ENCODE measurements around the gene EXOC4.
"Not testable (repeated sequence)": the region's sequence is repeated elsewhere in the genome, so short reads cannot be mapped to it uniquely, and the experiment has no call there.

The EXOC4 gene

DNA sequence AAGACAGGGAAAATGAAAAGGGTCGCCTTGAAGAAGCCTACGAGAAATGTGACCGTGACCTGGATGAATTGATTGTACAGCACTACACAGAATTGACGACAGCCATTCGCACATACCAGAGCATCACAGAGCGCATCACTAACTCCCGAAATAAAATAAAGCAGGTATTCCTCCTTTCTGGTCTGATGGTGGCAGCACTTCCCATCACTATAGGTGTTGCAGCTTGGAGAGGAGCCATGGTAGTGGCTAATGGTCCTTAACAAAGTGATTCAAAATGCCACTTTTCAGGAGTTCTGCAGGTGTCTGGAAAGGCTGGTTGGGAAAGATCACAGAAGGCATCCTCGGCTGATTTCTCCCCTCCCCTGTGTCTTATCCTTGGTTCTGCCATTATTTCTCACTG, 22.1 kb downstream of the EXOC4 start:
- no peak for DNase-seq (ENCODE audit: low read depth in 4 of 4, low spot score in 1 of 4)

DNA sequence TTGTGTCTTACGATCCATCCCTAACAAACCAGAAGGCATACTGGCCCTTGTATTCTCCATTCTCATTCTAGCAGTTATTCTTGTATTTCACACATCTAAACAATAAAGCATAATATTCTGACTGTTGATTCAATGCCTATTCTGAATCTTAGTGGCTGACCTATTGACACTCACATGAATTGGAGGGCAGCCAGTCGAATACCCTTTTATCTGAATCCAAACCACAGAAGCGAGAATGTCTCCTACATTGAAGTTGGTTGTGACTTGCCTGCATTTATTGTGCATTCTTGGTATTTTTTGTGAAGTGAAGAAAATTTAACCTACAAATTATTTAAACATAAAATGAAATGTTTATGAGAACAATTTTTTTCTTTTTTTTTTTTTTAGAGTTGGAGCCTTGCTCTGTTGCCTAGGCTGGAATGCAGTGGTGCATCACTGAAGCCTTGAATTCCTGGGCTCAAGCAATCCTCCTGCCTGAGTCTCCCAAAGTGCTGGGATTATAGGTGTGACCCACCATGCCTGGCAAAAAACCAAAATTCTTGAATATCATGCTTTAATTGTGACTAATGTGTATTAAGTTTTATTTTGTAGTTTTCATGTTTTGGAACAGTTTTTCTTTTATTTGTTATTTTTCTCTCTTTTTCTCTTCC, 22.7 kb downstream of the EXOC4 start:
- DNase-seq (ENCODE audit: low read depth in 4 of 4, low spot score in 1 of 4), result no peak

DNA sequence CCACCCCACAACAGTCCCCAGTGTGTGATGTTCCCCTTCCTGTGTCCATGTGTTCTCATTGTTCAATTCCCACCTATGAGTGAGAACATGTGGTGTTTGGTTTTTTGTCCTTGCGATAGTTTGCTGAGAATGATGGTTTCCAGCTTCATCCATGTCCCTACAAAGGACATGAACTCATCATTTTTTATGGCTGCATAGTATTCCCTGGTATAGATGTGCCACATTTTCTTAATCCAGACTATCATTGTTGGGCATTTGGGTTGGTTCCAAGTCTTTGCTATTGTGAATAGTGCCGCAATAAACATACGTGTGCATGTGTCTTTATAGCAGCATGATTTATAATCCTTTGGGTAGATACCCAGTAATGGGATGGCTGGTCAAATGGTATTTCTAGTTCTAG, 26.1 kb downstream of the EXOC4 start:
- not testable (repeated sequence) for DNase-seq (ENCODE audit: low read depth in 4 of 4, low spot score in 1 of 4)

DNA sequence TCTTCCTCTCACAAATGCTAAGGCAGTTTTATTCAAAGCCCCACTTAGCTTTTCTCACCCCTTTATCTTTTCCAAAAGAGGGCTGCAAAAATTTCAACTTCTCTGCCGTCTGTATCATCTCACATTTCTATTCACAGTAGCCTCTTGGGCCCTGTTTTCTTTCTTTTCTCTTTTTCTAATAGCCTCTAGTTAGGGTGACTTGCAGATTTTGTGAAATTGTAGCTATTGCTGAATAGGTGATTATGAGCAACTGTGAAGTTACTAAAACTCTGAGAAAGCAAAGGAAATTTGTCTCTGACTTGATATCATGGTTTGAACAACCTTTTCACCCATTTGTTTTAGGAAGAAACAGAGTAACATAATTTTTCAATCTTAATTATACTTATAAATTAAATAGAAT, 29.2 kb downstream of the EXOC4 start:
- DNase-seq (ENCODE audit: low read depth in 4 of 4, low spot score in 1 of 4), result no peak

DNA sequence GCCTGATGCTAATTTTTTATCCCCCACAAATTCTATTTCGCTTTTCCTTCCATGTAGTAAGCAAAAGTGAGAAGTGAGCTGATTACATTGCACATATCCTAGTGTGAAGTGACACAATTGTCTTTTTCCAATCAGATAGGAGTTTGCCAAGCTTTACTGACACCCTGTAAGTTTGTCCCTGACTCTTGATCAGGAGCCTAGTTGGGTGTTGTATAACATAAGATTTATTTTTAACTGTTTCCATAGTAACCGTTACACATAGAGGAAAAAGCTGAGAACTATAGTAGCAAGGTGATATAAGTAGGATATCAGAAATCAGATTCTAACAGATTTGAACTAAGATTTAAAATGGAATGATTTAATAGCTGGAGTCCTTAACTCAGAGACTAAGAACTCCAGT, 31.2 kb downstream of the EXOC4 start:
- DNase-seq (ENCODE audit: low read depth in 4 of 4, low spot score in 1 of 4), result no peak

DNA sequence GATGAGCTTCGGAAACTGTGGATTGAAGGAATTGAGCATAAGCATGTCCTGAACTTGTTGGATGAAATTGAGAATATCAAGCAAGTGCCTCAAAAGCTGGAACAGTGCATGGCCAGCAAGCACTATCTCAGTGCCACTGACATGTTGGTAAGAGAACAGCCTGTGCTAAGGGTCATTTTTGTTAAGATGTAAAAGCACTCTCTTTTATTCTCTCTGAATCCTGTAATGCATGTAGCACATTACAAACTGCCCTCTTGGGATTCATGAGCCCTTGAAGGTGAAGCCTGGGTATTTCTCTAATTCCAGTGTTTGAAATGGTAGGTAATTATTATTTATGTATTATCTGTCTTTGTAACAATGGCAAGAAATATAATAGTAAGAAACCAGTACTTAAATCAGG, 36.1 kb downstream of the EXOC4 start:
- DNase-seq (ENCODE audit: low read depth in 4 of 4, low spot score in 1 of 4), result no peak

DNA sequence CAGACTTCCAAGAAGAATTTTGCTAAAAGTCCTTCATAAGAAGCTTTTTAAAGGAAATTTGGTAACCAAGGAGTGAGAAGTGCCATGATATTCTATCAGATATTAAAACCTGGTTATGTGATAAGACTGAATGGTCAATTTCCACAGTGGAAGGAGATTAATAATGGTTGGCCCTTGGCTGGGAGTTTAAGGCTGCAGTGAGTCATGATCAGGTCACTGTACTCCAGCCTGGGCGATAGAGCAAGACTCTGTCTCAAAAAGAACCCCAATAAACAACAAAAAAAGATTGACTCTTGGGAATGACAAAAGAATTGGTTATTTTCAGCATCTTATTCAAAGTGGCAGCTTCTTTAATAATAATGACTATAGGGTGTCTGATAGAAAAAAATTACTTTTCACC, 37.2 kb downstream of the EXOC4 start:
- DNase-seq (ENCODE audit: low read depth in 4 of 4, low spot score in 1 of 4), result no peak

DNA sequence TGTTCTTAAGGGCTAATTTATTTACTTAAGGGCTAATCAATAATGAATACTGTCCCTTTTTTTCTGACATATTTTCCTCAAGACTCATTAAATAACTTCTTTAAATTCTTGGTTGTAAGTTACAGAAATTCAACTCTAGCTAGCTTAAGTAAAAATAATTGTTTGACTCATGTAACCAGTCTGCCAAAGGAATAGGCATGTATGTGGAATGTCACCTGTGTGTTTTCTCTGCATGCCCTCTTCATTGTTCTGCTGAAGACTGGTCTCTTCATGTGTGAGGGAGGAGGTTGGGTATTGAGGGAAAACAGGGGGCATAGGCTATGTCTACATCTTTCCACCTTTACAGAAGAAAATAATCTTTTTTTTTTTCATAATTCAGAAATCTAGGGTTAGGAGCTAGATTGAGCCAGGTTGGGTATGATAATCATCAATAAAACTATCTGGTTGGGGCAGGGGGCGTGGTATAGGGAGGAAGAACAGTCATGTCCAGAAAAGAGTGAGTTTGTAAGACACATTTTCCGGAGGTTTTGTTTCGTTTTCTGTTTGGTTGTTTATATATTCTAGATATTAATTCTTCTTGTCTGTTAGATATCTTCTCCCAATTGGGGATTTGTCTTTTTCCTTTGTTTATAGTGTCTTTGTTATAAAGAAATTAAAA, 37.9 kb downstream of the EXOC4 start:
- DNase-seq (ENCODE audit: low read depth in 4 of 4, low spot score in 1 of 4), result no peak

DNA sequence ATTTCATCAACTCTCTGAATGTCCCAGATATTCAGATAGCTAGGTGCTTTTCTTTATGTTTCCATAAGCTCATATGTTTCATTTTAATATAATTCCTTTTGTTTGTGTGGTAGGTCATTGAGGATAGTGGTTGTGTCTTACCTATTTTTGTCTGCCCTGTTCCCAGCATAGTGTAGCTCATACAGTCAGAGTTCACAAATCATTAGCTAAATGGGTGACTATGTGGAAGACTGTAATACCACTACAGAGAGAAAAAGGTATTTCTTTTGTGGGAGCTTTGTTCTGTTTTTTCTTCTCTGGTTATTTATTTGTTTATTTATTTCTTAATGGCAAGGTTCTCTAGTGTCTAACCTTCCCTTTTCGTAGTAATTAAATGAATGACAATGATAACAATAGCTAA, 39.8 kb downstream of the EXOC4 start:
- DNase-seq (ENCODE audit: low read depth in 4 of 4, low spot score in 1 of 4), result no peak

DNA sequence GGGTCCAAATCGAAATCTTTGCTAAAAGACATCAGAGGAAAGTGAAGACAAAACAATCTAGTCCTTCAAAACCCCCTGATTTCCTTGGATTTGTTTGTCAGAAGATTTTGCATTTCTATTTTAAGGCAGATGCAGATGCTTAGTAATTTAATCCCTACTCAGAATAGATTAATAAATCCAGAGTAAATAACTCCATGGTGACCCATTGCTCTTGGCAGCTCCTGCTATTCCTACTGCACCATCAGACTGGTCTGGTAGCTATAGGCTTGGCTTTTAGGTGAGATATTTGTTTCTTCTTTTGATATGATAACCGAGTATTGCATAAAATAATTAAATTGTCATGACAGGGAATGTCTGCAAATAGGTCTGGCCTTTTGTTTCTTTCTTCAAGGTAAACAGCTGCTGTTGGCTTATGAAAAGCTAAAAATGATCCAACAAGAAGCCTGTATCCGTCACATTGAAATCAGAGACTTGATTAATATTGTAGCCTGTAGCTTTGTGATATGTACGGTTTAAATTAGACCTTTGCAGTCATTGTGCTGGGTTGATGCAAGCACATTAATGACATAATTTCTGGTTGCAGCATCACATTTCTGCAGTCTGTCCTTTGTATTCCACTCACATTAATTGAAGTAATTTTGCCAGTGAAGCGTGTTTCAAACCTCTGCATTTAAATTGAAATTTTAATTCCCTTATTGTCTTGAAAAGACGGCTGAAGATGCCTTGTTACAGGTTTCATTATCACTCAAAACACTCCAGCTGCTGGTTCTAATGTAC, 40.7 kb downstream of the EXOC4 start:
- no peak for DNase-seq (ENCODE audit: low read depth in 4 of 4, low spot score in 1 of 4)

DNA sequence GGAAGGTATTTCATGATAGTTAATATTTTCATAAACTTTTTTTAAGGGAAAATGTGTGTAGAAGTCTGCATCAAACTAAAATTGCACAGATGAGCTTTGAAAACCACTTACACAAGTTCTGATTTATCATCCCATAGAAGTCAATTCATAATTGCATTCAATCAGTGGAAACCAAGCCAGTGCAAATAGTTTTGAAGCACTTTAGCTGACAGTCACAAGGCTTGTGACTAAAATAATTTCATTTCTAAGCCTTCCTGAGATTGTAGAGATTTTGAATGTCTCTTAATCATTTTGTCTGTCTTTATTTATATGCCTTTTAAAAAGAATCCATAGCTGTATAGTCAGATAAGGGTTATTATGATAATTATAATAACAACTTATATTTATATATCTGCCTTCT, 41.4 kb downstream of the EXOC4 start:
- DNase-seq (ENCODE audit: low read depth in 4 of 4, low spot score in 1 of 4), result no peak

DNA sequence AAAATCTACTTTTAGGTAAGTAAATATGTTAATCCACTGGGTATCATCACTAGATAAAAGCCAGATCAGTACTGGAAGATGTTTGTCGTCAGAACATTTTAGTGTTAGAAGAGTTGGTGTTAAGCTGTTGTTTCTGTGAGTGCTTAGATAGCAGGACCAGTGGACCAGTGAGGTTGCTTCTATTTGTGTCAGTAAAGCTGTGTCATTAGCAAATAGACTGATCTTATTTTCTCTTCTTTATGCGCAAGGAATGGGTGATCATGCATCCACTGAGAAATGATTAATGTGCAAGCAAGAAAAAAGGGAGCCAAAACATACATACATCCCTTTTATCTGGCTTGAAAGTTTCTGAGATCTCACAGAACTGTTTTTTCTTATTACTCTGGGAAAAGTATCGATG, 42.6 kb downstream of the EXOC4 start:
- no peak for DNase-seq (ENCODE audit: low read depth in 4 of 4, low spot score in 1 of 4)

DNA sequence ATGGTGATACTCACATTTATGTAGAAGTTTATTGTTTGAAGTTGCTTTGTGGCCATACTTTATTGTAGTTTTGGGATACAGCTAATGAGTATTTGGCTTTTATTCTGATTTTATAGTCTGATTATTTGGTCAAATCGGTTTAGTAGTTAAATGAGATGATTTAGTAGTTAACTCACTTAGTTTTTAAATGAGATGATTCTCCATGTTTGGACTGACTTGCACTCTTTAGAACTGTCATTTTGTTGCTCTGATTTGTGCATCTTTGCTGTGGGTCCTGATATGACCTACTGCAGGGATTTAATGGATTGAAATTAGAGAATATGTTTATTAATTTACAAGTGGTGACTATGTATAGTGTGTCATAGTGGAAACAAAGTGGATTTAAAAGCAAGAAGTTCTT, 44.2 kb downstream of the EXOC4 start:
- no peak for DNase-seq (ENCODE audit: low read depth in 4 of 4, low spot score in 1 of 4)

DNA sequence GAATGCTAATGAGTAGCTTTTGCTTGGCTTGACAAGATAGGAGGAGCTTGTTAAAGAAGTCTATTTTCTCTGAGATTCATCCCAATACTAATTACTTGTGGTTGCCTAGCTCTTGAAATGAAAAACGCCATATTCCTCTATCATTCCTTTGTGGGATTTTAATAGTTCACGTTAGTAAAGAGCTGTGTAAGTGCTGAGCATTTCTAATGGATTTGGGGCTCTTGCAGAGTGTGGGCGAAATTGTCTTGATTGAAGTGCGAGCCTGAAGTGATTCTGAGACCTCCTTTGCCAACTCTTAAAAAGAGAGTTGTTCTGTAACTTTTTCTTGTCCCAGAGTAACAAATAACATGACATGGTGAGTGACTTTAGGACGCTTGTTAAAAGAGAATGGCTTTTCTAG, 45.2 kb downstream of the EXOC4 start:
- no peak for DNase-seq (ENCODE audit: low read depth in 4 of 4, low spot score in 1 of 4)

DNA sequence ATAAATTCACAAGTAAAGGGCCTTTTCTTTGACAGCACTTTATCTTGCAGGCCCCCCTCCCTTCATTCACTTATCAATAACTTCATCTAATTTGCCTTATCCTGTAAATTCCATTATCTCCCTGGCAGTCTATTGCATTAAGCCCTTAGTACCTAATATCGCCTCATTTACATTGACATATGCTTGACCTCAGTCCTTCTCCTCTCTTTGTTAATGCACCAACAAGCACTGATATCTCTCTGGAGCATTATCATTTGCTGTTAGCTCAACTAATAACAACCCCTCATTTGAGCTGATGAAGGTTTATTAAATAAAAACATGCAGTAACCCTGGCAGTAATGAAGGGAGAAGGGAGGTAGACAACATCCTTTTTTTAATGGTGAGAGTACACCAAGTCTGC, 46.8 kb downstream of the EXOC4 start:
- no peak for DNase-seq (ENCODE audit: low read depth in 4 of 4, low spot score in 1 of 4)

DNA sequence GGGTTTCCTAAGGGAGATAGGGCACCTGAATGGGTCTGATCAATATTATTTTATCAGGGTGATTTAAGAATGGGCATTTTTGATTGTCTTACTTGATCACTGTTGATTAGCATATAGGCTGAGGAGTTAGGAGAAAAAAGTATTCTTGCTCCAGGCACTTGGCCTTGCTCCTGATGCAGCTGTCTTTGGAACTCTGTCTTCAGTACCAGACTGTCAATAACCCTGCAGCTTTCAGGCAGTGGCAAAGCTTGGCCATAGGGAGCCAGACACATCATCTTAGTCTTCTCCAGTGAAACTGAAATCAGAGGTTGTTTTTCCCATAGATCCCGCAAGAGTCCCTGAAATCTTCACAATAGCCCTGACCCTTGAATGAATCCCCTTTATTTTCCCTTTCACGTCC, 47.2 kb downstream of the EXOC4 start:
- DNase-seq (ENCODE audit: low read depth in 4 of 4, low spot score in 1 of 4), result no peak

DNA sequence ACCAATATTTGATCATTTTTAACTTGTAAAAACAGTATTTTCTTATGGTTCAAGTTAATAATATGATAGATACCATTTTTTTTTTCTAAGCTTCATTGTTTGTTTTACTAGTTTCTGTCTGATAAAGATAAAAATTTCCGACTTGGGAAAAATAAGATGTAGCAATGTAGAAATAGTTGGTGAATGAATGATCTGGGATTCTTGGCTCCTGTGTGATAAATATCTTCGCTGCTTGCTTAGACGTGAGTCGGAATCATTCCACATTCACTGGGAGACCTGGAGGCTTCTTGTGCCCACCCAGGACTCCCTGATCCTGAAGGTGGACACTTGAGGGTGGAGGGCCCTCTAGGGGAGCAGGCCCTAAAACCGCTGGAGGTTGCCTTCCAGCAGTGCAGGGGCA, 47.9 kb downstream of the EXOC4 start:
- DNase-seq (ENCODE audit: low read depth in 4 of 4, low spot score in 1 of 4), result no peak

DNA sequence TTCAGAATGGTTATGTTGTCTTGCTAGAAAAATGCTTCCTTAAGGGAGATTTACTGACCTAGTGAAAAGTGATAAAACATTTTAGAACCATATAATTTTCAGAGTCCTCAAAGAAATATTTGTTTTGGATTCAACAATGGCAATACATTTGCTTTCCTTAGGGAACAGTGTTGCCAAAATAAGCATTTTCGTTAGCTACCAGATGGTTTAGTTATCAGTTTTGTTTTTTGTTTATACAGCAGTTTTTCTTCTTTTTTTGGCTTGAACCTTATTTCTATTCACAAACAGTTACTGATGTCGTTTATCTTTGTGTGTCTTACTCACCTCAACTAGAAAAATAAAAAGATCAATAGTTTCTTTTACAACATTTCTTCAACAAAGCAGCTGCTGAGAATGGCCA, 48.6 kb downstream of the EXOC4 start:
- DNase-seq (ENCODE audit: low read depth in 4 of 4, low spot score in 1 of 4), result no peak

DNA sequence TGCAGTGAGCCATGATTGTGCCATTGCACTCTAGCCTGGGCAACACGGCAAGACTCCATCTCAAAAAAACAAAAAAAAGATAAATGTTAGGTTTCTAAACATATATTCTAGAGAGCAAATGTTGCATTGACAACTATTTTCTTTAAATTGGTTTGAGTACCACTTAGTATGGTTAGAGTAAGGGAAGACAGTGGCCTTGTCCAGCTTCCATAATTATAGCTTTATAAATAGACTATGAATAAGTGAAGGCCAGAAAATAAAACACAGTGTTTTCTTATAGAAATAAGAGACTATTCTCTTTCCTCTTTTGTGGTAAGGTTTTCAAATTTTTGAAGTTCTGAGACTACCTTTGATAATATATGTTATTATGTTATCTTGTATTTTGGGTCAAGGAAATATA, 50.5 kb downstream of the EXOC4 start:
- no peak for DNase-seq (ENCODE audit: low read depth in 4 of 4, low spot score in 1 of 4)

DNA sequence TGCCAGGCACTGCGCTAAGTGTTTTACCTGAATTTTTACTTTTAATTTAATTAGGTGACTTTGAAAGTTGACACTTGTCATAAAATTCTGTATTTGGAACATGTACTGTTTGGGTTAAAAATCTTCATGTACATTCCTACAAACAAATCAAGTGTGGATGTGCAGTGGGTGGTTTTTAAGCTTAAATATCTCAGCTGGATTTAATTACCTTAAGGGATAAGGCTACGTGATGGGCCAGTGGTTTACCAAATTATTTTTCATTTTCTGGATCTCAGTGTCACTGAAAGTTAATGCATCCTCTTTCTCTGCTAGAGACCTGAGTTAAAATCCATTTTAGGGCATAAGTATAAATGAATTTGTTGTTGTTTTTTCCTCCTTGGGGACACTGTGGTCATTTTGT, 51.1 kb downstream of the EXOC4 start:
- DNase-seq (ENCODE audit: low read depth in 4 of 4, low spot score in 1 of 4), result no peak

DNA sequence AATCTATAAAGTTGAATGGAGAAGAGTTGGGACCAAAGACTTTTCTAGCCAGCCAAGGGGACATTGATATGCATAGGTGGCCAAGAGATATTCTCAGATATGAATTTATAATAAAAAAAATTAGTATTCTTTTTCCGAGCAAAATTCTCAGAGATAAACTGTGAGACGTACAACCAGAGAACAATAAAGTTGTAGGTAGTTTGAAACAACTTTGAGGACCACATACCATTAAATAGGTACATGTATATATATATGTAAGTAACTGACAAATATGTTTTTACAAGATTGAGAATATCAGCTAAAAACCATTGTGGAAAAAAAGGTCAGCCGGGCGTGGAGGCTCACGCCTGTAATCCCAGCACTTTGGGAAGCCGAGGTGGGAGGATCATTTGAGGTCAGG, 56.5 kb downstream of the EXOC4 start:
- no peak for DNase-seq (ENCODE audit: low read depth in 4 of 4, low spot score in 1 of 4)

DNA sequence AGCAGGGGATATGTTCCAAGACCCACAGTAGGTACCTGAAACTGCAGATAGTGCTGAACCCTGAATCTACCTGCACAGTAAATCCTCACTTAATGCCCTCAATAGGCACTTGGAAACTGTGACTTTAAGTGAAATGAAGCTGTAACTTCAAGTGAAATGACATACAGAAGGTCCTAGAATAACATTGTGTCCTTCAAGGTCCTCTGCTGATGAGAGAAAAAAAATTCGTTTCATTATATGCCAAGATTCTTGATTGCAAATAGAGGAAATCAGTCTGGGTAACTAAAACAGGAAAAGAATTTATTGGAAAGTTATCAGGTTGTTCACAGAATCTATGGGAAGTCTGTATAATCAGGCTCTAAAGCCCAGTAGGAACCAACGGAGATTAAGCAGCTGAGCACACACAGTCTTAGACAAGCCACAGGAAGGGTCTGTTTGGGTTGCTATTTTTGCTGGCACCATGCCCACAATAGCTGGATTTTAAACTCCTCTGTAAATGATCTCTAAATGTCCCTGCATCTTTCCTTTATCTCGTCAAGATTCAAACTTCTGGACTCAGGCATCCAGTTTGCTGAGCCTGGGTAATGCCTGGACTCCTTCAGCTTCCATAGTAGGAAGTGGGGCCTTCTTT, 57.5 kb downstream of the EXOC4 start:
- no peak for DNase-seq (ENCODE audit: low read depth in 4 of 4, low spot score in 1 of 4)

Measured in stimulated activated CD4-positive, alpha-beta T cell treated with anti-CD3 and anti-CD28 coated beads, Interleukin-1b, Interleukin-23, amount 100 ng/mL, for 24 hours (primary cell).